ENCODE measurements around the gene GAS2L2. TPM values are rescaled to one million over a fixed set of nuclear protein-coding genes. Genes with fewer than 3 reads are reported as not detected.

Gene GAS2L2
- total and polyA plus RNA-seq, 8 donors, result 0.03 to 0.33 (median 0.08) TPM; not detected in 1

DNA sequence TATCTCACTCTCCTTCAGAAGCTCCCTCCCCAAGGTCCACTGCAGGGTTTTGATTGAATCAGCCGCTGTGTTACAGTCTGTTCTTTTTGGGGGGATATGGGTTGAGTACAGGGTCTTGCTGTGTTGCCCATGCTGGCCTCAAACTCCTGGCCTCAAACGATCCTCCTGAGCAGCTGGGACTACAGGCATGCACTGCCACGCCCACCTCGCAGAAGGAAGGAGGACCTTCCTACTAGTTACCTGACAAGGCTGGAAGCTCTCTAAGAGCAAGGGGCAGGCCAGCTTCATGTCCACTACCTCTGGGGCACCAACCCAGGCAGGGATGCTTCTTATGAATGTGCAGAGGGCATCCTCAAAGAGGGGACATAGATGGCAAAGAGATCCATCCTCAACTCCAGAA lies 44.3 kb upstream of the GAS2L2 start:
- H3K36me3 ChIP-seq, result no peaks in the 10 kb centered on the region
- ATAC-seq (no peak), DNase-seq (no peak), FAIRE-seq (no peak)
- WGBS, 2 donors, result 50 to 70% methylated on average over 4 of the region's 4 CpGs
- H3K27me3 ChIP-seq, result peaks cover 0 to 2% (median 0%) of the 10 kb centered on the region in 4 donors
- TF ChIP-seq, protein P1, sequence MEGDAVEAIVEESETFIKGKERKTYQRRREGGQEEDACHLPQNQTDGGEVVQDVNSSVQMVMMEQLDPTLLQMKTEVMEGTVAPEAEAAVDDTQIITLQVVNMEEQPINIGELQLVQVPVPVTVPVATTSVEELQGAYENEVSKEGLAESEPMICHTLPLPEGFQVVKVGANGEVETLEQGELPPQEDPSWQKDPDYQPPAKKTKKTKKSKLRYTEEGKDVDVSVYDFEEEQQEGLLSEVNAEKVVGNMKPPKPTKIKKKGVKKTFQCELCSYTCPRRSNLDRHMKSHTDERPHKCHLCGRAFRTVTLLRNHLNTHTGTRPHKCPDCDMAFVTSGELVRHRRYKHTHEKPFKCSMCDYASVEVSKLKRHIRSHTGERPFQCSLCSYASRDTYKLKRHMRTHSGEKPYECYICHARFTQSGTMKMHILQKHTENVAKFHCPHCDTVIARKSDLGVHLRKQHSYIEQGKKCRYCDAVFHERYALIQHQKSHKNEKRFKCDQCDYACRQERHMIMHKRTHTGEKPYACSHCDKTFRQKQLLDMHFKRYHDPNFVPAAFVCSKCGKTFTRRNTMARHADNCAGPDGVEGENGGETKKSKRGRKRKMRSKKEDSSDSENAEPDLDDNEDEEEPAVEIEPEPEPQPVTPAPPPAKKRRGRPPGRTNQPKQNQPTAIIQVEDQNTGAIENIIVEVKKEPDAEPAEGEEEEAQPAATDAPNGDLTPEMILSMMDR (IDR thresholded peaks at IDR 0.05), result no peak
- H3K9me3 ChIP-seq, result no peaks in the 10 kb centered on the region
- H3K4me3 ChIP-seq, result no peak overlapping the region
- intact Hi-C loops (cut with DNase I), result no loop called here
- H3K27ac ChIP-seq, result no peak overlapping the region
- peaks cover 0 to 4% (median 0%) of the 10 kb centered on the region in 3 donors for H3K4me1 ChIP-seq

DNA sequence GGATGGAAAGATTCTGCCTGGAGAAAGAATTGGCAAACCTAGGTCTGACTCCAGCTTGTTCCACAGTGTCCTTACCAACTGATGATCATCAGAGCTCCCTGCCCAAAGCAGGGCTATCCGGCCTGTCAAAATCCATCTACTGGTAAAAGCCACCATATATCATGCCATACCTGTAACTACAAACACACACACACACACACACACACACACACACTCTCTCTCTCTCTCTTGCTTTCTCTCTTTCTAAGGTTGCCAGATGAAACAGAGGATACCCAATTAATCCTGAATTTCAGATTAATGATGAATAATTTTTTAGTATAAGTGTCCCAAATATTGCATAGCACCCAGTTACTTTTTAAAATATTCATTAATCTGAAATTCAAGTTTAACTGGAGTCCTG lies 43.9 kb upstream of the GAS2L2 start:
- DNase-seq (no peak), ATAC-seq (no peak), FAIRE-seq (no peak)
- Histone ChIP-seq H3K9me3 (no peaks in the 10 kb centered on the region), H3K36me3 (no peaks in the 10 kb centered on the region), H3K4me3 (no peak overlapping the region), H3K27me3 (peaks cover 0 to 2% (median 0%) of the 10 kb centered on the region in 4 donors), H3K4me1 (peaks cover 0 to 4% (median 0%) of the 10 kb centered on the region in 3 donors), H3K27ac (no peak overlapping the region)
- intact Hi-C loops (cut with DNase I), result no loop called here
- TF ChIP-seq, protein P1 (IDR thresholded peaks at IDR 0.05), result no peak
- WGBS, 2 donors, result 72 to 82% methylated on average over 1 of the region's 1 CpG

DNA sequence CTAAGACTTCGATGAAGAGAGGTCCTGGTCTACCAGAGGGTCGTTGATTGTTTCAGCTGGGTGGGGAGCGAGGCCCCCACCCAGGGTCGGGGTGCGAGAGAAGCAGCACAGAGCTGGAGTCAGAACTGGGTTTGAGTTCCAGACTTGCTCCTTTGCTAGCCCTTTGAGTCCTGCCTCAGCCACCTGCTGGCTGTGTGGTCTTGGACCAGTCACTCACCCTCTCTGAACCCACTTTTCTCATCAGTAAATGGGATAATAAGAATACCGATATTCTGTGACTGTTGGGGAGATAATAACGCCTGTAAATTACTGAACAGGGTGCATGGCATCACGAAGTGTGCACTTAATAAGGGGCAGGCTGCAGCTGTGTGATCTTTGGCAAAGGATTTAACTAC lies 42.8 kb upstream of the GAS2L2 start:
- 30 to 42% methylated on average over 8 of the region's 8 CpGs for WGBS, 2 donors
- no peaks in the 10 kb centered on the region for H3K9me3 ChIP-seq
- TF ChIP-seq, protein P1 (IDR thresholded peaks at IDR 0.05), result no peak
- intact Hi-C loops (cut with DNase I), result no loop called here
- H3K27me3 ChIP-seq, result peaks cover 0 to 2% (median 0%) of the 10 kb centered on the region in 4 donors
- peak overlapping the region in 3 of 4 donors; percentile 35 to 64 (median 43) for H3K4me3 ChIP-seq
- ATAC-seq, result no peak
- peaks cover 0 to 4% (median 0%) of the 10 kb centered on the region in 3 donors for H3K4me1 ChIP-seq
- H3K36me3 ChIP-seq, result no peaks in the 10 kb centered on the region
- H3K27ac ChIP-seq, result no peak overlapping the region
- DNase-seq, result no peak
- no peak for FAIRE-seq

DNA sequence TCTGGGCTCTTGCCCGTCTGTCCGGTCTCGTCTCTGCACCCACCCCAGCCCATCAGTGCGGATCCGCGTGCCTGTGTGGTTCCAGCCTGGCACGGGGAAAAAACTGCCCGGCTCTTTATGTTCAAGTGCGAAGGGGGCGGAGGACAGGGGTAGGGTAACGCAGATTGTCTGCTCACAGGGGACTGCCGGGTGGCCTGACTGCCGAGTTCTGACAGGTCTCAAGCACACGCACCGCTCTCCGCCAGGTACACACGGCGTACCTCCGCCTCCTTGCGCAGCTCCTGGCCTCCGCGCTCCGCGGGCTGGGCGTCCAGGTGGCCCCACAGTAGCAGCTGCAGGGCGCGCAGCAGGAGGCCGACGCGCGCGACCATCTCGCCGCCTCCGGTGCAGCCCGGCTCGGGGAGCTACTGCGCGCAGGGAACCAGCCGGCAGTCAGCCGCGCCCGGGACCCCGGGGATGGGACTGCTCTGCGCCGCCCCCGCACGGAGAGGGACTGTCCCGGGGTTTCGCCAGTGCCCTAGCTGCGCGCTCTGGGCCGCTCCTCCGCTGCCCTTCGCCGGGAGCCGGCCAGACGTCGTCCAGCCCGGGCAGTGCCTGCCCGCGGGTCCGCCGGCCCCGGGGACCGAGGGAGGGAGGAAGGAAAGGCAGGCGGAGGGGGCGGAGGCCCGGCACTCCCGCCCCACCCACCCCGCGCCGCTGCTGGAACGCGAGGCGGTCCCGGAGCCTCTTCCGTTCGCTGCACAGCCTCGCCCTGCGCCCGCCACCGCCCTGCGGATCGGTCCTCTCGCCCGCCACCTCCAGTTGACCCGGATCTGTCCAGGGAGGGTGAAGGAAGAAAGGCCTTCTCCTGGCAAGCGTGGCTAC lies 42.2 kb upstream of the GAS2L2 start, which contains the start of gene MMP28:
TSS of gene MMP28 (minus strand) at position 635 of the 864 bp plus-strand sequence. CDS start at position 371, 264 bp downstream.
- H3K27ac ChIP-seq, result no peak within 1 kb of the TSS
- peaks cover 0 to 2% (median 0%) of the 10 kb centered on the region in 4 donors for H3K27me3 ChIP-seq
- H3K9me3 ChIP-seq, result no peaks in the 10 kb centered on the region
- peak within 1 kb of the TSS; percentile 33 to 64 (median 39) for H3K4me3 ChIP-seq
- TF ChIP-seq, protein P1 (IDR thresholded peaks at IDR 0.05), result no peak
- DNase-seq, result peak in 3 of 6 donors; percentile 38 to 73 (median 73)
- intact Hi-C loops (cut with DNase I), result no loop called here
- H3K4me1 ChIP-seq, result peaks cover 0 to 4% (median 0%) of the 10 kb centered on the region in 3 donors
- ATAC-seq, result peak; percentile 67 to 81 (median 70)
- FAIRE-seq, result no peak
- no peaks in the 10 kb centered on the region for H3K36me3 ChIP-seq
- 1 to 2% methylated on average over 36 to 89 of the region's 89 CpGs for WGBS, 2 donors

DNA sequence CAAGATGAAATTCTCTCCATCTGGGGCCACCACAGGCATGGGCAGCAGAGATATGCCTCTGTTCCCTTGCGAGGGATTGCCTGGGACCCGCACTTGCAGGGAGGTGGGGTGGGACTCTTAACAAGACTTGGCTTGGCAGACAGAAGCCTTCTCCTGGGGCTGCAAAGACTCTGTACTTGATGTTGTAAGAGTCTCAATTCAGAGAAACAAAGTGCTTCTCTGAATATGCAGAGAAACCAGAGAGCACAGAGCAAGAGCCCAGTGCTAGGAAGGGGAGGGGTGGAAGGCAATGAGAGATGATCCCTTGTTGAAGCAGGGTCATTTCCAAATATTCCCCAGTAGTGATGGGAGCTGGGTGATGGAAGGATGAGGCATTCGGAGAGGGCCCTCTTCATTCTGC lies 40.2 kb upstream of the GAS2L2 start:
- DNase-seq (no peak), FAIRE-seq (no peak), ATAC-seq (no peak)
- TF ChIP-seq, protein P1 (IDR thresholded peaks at IDR 0.05), result no peak
- Histone ChIP-seq H3K4me3 (no peak overlapping the region), H3K9me3 (no peaks in the 10 kb centered on the region), H3K4me1 (no peaks in the 10 kb centered on the region), H3K36me3 (no peaks in the 10 kb centered on the region), H3K27me3 (peaks cover 0 to 2% (median 0%) of the 10 kb centered on the region in 4 donors), H3K27ac (no peak overlapping the region)
- WGBS, 2 donors, result 66 to 82% methylated on average over 3 of the region's 3 CpGs
- intact Hi-C loops (cut with DNase I), result no loop called here

All from pancreas (tissue), 10 donors.